Activated naive CD4-positive, alpha-beta T cell treated with anti-CD3 and anti-CD28 coated beads, Interleukin-2, amount 50 U/mL, for 16 hours (primary cell): Measurements from ENCODE around the gene SIRPB1.
"Not testable (repeated sequence)": the region's sequence is repeated elsewhere in the genome, so short reads cannot be mapped to it uniquely, and the experiment has no call there.

Experiments used
- DNase-seq: peaks from one replicate; pipeline ENCODE4 v3.0.0-alpha.2; 2020

SIRPB1 gene

GRCh38 chr20:1635291-1635979 is 15.6 kb upstream of the SIRPB1 start:
- no peak for DNase-seq

GRCh38 chr20:1633535-1633934 is 13.7 kb upstream of the SIRPB1 start:
- DNase-seq: no peak

GRCh38 chr20:1632178-1632577 is 12.4 kb upstream of the SIRPB1 start:
- peak; percentile 66 for DNase-seq

GRCh38 chr20:1631309-1632151 is 11.7 kb upstream of the SIRPB1 start:
- DNase-seq: no peak

GRCh38 chr20:1630186-1630585 is 10.4 kb upstream of the SIRPB1 start:
- DNase-seq: no peak

GRCh38 chr20:1629321-1629720 is 9.5 kb upstream of the SIRPB1 start:
- no peak for DNase-seq

GRCh38 chr20:1628621-1629020 is 8.8 kb upstream of the SIRPB1 start:
- DNase-seq: no peak

GRCh38 chr20:1627200-1627550 is 7.4 kb upstream of the SIRPB1 start:
- no peak for DNase-seq

- no peak for DNase-seq
Measured at GRCh38 chr20:1626528-1627199, 6.9 kb upstream of the SIRPB1 start.

- DNase-seq: no peak
Measured at GRCh38 chr20:1625083-1625690, 5.4 kb upstream of the SIRPB1 start.

GRCh38 chr20:1623501-1624205 is 3.8 kb upstream of the SIRPB1 start:
- no peak for DNase-seq

GRCh38 chr20:1622450-1622849 is 2.6 kb upstream of the SIRPB1 start:
- DNase-seq: no peak

GRCh38 chr20:1621316-1621715 is 1.5 kb upstream of the SIRPB1 start:
- no peak for DNase-seq

- DNase-seq: no peak
Measured at GRCh38 chr20:1618954-1619540, 762 bp downstream of the SIRPB1 start.

GRCh38 chr20:1618479-1618878 is 1.3 kb downstream of the SIRPB1 start:
- no peak for DNase-seq

- DNase-seq: no peak
Measured at GRCh38 chr20:1616858-1617434, 2.9 kb downstream of the SIRPB1 start.

GRCh38 chr20:1610404-1610803 is 9.4 kb downstream of the SIRPB1 start:
- DNase-seq: not testable (repeated sequence)

GRCh38 chr20:1608678-1609347 is 11.0 kb downstream of the SIRPB1 start:
- not testable (repeated sequence) for DNase-seq

GRCh38 chr20:1600736-1601135 is 19.1 kb downstream of the SIRPB1 start:
- no peak for DNase-seq

- DNase-seq: no peak
Measured at GRCh38 chr20:1595333-1595732, 24.5 kb downstream of the SIRPB1 start.
